Measurements from ENCODE around the gene SIRT1. TPM values are rescaled to one million over a fixed set of nuclear protein-coding genes. Genes with fewer than 3 reads are reported as not detected.

Gene SIRT1
- total RNA-seq, result 12.9 and 13.9 TPM in 2 replicates

GRCh38 chr10:67884313-67884841 is at the start of gene SIRT1:
Gene SIRT1 (plus strand): TSS chr10:67884656. CDS start chr10:67884722, 66 bp downstream.

GRCh38 chr10:67837541-67838314 is 46.7 kb upstream of the SIRT1 start, which contains the start of gene DNAJC12:
Gene DNAJC12 (minus strand): TSS chr10:67838188. CDS start chr10:67838011, 177 bp downstream.

Other genes starting within 250 kb of the SIRT1 start
- gene CTNNA3, start 188.5 kb upstream of the SIRT1 start, total RNA-seq, result 0.09 TPM in 1 of 2 replicates, not detected in the other
- 4.3 and 9.6 TPM in 2 replicates for gene DNAJC12, start 46.5 kb upstream of the SIRT1 start, total RNA-seq
- gene HERC4, start 190.6 kb downstream of the SIRT1 start, total RNA-seq, result 57.3 and 67.2 TPM in 2 replicates
- gene MYPN, start 224.8 kb downstream of the SIRT1 start, total RNA-seq, result 0.09 and 0.14 TPM in 2 replicates

All from smooth muscle cell of bladder (primary cell).